Measurements from ENCODE around the gene ABI3.
"Not testable (repeated sequence)": the region's sequence is repeated elsewhere in the genome, so short reads cannot be mapped to it uniquely, and the experiment has no call there.

Gene ABI3

GRCh38 chr17:49258394-49258793 lies 47.9 kb downstream of the ABI3 start:
- DNase-seq, result no peak

GRCh38 chr17:49259663-49260010 lies 49.1 kb downstream of the ABI3 start:
- DNase-seq, result no peak

- peak; percentile 41 to 51 for DNase-seq
Measured at GRCh38 chr17:49260011-49260816, 49.7 kb downstream of the ABI3 start.

GRCh38 chr17:49260817-49261291 lies 50.3 kb downstream of the ABI3 start:
- DNase-seq, result no peak

GRCh38 chr17:49261540-49261939 lies 51.0 kb downstream of the ABI3 start:
- DNase-seq, result not testable (repeated sequence)

- no peak for DNase-seq
Measured at GRCh38 chr17:49266233-49266632, 55.7 kb downstream of the ABI3 start.

GRCh38 chr17:49267912-49268311 lies 57.4 kb downstream of the ABI3 start:
- DNase-seq, result no peak

- DNase-seq, result no peak
Measured at GRCh38 chr17:49269356-49269755, 58.8 kb downstream of the ABI3 start.
